Stimulated activated CD8-positive, alpha-beta memory T cell treated with anti-CD3 and anti-CD28 coated beads, Interleukin-15, amount 100 ng/mL, for 48 hours (primary cell): ENCODE data around the gene ITSN1.
"Not testable (repeated sequence)": the region's sequence is repeated elsewhere in the genome, so short reads cannot be mapped to it uniquely, and the experiment has no call there.

Experiments
- DNase-seq, 2 donors: peaks; one replicate each; pipeline ENCODE4 v3.0.0-alpha.2; 2020; ENCODE audit warnings: low read depth in 2 of 2

Gene ITSN1

DNA sequence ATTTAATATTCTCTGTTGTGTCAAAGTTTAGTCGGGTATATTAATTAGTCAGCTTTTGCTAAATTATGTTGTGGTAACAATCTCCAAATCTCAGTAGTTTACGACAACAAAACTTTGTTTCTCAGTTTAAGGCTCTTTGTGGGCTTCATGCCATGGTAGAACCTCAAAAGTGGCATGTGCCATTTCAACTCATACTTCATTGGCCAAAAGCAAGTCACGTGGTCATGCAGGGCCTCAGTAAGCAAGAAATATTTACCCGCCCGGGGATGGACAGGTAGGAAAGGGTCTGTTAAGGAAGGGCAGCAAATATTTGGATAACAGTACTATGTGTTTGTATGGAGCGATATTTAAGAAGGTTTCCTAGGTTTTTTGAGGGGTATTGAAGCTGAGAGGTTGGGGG is 38.6 kb downstream of the ITSN1 start:
- DNase-seq, result no peak

DNA sequence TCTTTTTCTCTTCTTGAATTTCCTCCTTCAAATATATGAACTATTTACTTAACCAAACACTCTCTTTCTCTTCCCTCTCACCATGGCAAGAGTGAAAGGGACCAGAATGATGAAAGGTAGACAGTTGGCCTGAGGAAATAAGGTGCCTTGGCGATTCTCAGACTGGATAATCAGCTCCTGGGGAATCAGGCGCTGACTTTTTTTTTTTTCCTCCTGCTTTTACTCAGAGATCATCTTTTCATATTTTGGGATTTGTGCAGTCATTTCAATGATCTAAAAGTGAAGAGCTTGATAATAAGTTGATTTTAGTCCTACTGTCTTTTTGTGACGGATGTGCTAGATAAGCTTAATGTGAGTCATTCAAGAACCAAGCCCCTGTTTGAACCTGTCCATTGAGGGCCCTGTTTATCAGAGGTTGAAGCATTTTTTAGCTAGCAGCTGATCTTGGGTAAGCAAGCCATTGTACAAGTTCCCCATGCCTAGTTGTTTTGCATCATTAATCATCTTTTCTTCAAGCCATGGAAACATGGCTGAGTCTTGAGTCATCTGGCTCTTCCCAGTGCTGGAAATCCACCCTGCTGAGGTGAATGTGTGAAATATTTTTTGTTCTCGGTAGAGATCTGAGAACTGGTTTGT is 40.8 kb downstream of the ITSN1 start:
- DNase-seq, result no peak

- no peak for DNase-seq
Measured at GRCh38 chr21:33684068-33684467, 41.8 kb downstream of the ITSN1 start.

DNA sequence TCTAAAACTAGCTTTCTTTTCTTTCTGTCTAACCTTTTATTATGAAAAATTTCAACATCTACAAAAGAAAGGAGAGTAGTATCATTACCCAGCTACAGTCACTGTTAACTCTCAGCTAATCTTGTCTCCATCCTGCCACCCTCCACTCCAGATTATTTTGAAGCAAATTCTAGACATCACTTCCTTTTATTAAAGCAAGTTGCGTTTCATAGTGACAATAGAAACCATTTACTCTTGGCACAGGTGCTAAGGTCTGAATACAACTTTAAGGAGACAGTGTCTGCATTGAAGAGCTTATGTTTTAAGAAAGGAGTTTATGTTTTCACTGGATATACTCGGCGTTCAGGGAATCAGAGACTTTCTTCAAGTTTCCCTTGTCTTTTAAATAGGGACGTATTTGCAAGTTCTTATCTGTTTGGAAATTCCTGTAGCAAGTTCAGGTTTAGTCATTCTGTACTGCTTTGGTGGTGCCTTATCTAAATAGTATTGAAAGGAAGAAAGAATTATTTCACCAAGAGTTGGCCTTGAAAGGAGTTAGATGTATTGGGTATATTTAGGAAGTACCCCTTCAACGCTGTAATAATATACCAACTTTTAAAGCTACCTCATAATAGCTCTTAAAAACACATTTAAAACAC is 42.7 kb downstream of the ITSN1 start:
- no peak for DNase-seq

DNA sequence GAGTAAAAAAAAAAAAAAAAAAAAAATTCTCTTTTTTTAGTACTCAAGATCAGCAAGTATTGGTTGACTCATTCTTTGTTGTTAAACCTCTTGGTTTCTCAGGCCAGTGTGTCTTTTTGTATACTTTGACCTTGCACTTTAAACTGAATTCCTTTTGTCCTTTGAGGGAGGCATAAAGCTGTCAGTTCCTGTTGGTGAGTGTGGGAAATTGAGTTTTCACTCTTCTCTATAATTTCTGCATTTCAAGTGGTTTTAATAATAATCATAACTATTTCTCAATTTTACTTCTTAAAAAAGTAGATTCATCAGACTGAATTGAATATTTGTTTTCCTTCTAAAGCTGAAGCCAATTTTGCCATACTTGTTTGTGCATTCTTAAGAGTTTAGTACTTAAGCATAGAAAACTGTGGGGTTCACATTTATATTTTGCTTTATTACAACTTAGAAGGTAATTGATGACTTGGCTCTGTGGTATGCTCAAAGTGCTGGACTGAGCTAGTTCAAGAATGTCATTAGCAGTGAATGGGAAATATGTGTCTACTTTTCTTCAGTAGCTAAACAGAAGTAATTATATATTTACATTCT is 43.4 kb downstream of the ITSN1 start:
- no peak for DNase-seq

- no peak for DNase-seq
Measured at GRCh38 chr21:33686386-33686785, 44.1 kb downstream of the ITSN1 start.

DNA sequence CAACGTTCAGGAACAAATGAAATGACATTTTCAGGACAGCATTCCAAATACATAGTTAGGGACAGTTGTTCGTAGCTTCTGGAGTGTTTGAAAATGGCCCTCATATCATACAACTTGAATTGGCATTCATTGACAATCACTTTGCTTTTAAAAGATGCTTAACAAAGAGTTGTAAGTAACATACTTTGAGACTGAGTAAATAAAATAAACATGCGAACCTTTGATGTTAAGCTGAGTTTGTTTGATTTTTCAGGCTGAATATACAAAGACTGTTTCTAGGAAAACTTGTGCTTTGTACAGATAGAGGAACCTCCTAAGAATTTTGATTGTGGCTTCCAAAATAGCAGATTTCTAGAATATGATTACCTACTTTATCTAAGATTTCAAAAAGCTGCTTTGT is 45.3 kb downstream of the ITSN1 start:
- DNase-seq, result no peak

GRCh38 chr21:33688353-33688752 is 46.1 kb downstream of the ITSN1 start:
- no peak for DNase-seq

GRCh38 chr21:33690874-33691273 is 48.6 kb downstream of the ITSN1 start:
- DNase-seq, result no peak

DNA sequence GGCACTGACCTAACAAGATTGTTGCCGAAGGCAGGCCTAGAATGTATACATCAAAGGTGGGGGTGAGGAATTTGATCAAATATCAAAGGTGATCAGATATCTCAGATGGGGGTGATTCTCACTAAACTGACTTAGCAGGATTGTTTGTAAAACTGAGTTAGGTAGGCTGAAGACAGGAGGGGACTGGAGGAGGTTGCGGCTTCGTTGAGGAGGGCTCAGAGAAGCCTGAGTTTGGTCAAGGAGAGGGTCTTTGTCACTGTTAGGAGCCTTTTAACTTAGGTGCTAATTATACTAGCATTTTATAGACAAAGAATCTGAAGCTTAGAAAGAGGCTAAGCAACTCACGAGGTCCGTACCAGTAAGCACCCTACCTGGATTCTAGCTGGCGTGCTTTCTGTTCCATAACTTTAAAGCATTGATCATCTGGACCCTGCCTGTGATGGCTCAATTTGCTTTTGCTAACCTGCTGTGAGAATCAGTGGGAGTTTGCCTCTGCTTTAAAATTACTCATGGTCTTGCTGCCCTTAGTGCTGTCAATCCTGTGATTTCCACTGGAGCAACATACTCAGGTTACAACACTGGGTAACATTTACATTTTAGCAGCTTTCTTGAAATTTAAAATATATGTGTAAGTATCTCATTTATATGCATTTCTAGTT is 49.8 kb downstream of the ITSN1 start:
- no peak for DNase-seq

DNA sequence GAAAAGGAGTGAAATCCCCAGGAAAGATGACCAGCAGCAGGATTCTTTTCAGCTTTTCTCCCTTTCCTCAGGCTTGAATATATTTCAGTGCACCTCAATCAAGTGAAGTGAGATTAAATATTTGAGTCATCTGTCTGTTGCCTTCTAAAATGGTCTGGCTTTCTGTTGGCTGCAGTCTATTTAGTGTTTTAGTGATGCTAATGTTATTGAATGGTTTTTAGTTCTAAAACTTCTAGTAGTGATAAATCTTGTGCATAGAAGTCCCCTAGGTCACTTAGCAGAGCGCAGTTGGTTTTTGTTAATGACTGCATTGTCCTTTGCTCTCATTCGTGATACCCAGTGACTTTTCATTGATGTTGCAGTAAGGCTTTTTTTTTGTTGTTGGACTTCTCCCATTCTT is 53.5 kb downstream of the ITSN1 start:
- DNase-seq, result no peak

- no peak for DNase-seq
Measured at GRCh38 chr21:33696465-33696864, 54.2 kb downstream of the ITSN1 start.

DNA sequence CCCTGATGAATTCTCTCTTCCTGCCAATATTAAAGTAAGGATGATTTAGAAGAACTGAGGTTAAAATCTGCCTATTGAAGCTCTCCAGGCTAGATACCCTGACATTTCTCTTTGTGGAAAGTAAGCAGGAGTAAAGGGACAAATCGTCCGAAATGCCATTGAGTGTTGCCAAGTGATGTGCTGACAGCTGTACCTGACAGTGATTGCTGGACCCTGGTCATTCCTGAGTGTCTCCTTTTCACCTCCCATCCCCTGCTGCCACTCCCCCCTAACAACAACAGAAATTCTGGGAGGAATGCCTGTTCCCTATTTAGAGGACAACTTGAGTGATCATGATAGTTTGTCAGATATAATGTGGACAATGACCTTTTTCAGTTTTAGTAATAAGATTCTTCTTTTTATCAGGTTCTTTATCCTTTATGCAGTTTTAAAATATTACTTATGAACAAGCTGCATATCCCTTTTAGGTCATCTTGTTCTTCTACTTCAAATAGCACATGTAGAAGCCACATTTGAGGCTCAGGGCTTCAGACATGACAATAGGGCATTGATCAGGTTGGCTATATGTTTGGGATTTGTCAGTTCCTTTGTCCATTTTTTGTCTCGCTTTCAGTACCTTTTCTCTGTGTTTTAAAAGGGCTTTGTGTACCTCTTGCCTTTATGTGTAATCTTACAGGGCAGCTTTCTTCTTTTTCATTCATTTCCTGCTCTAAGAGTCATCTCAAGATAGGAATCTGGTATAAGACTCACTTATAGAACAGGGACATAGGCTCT is 56.0 kb downstream of the ITSN1 start:
- DNase-seq, result no peak

DNA sequence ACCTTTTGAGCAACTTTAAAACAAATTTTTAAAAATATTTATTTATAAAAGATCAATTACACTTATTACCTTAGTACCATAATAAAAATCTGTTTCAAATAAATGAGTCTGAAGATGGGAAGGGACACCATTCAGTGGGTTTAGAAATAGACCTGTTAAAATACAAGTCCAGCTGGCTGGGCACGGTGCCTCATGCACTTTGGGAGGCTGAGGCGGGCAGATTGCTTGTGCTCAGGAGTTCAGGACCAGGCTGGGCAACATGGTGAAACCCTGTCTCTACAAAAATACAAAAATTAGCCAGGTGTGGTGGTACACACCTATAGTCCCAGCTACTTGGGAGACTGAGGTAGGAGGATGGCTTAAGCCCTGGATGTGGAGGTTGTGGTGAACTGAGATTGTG is 57.0 kb downstream of the ITSN1 start:
- no peak for DNase-seq

GRCh38 chr21:33700491-33700890 is 58.2 kb downstream of the ITSN1 start:
- no peak for DNase-seq

DNA sequence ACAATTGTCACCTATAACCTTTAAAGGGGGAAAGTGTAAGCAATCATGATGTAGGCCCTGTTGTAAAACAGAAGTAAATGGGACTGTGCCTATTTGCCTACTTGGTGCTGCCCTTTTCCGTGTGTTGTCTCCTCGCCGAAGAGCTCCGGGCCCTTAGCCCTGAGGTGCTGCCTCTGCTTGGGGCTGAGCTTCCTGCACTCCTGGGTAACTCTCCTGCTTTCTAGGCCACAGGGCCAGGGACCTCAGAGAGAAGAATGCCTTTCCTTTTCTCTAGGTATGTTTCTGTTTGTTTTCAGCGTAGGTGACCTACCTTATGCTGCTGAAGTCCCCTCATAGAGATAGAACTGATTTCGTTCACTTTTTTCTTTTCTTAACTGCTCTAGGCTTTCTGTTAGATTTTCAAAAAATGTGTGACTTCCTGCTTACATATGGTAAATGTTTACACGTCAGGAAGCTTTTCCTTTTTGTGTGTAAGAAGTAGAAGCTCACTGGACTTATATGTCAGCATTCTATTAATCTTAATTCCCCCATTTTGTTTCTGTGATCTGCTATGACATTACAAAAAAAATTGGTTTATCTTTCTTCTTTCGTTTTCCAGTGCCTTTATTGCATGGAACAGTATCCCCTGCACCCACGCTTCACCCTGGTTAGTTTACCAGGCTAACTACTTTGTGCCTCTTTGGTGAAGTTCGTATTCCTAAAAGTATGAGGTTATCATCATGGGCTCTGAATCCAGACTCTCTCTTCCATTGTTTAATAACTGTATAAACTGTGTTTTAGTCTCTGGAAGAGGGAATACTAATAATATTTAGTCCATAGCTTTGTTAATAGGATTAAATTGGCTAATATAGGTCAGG is 61.7 kb downstream of the ITSN1 start:
- DNase-seq, result no peak

DNA sequence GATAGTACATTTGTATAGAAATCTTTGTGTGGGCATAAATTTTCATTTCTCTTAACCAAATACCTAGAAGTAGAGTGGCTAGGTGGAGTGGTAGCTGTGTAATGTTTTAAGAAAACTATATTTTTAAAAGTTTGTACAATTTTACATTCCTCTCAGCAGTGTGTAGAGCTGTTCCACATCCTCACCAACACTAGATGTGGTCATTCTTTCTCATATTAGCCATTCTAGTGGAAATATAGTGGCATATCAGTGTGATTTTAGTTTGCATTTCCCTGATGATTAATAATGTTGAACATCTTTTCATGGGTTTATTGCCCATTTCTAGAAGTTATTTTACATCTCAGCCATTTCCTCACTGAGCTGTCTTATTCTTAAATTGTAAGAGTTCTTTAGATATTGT is 65.5 kb downstream of the ITSN1 start:
- no peak for DNase-seq

- no peak for DNase-seq
Measured at GRCh38 chr21:33708874-33709273, 66.6 kb downstream of the ITSN1 start.

DNA sequence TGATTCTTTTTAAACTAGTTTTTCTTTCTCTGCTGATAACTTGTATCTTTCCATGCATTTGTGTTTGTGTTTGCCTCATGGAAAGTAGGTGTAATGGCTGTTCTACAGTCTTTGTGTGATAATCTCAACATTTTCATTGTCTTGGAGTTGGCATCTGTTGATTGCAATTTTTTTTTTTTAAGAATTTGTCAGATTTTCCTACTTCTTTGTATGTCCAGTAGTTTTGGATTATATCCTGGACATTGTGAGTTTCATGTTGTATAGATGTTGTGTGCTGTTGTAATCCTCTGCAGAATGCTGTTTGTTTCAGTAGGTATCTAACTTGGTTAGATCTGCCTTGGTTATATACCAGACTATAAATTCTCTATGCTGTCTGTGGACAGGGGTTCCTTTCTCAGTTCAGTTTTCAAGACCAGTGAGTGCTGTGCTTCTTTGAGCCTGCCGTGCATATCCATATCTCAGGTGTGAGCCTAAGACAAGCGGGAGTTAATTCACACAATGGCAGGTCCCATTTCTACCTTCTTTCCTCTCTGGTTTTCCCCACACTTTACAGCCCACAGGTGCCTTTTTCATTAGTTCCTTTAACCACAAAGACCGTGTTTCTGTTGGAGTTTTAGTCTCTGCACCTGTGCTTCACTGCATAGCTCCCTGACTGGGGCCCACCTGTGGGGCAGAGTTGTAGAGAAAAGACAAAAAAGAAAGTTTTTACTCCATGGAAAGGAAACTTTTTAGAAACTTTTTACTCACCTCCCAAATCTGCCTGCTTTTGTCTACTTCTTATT is 69.9 kb downstream of the ITSN1 start:
- DNase-seq, result no peak

DNA sequence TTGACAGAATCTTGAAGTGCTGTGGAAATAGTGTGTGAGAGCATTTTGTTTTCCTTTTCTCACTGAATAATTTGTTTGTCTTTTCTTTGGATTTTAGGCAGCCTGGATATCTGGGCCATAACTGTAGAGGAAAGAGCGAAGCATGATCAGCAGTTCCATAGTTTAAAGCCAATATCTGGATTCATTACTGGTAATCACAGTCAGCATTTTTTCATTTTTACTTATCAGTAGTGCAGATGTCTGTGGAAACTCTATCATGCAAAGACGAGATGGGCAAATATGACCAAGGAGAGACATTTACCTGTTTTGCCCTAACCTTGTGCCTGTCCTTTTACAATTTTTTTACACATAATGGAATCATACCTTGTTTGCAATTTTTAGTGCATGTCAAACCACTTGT is 78.8 kb downstream of the ITSN1 start:
- no peak for DNase-seq

GRCh38 chr21:33729139-33729538 is 86.8 kb downstream of the ITSN1 start:
- DNase-seq, result not testable (repeated sequence)
